ENCODE measurements around the gene PRC1.

Gene PRC1

GRCh38 chr15:90989040-90989768 lies 5.1 kb downstream of the PRC1 start:
- DNase-seq = no peak

DNA sequence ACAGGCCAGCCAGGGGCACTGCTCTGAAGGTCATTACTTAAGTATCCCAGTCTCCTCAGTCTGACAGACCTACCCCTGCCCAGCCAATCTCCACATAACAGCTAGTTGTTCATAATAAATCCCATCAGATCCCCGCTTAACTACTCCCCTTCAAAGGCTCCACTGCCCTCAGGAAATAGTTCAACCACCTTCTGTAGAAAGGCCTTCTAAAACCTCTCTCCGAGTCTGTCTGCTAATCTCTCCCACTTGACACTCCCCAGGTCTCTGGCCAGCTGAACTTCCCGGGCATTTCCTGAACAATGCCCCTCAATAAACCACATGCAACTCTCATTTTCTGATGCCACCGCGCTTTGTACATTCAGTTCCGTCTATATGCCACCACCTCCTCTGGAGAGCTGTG lies 6.0 kb downstream of the PRC1 start:
- no peak for DNase-seq

DNA sequence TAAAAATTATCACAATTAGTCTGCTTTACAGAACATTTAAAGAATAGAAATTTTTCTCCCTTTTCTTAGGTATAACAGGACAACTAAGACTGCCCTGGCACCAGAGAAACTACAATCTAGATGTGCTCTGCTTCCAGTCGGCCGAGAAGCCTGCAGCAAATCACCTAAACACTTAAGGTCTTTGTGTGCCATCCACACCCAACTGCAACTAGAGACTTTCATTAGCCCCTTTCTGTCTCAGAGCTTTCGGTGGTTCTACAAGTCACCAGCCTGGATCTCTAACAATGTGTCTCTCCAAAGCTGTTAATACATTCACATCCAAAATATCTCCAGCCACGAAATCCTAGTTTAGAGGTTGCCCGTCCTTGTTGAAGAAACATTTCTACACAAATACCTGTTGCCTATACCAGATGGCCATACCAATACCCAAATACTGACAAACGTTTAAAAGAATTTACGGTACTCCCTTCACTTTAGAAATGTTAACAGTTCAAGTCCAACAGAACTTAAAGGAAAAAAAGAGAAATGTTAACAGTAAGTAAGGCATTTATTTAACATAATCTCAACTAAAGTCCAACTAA lies 6.7 kb downstream of the PRC1 start:
- no peak for DNase-seq

GRCh38 chr15:90986790-90987507 lies 7.4 kb downstream of the PRC1 start:
- no peak for DNase-seq

GRCh38 chr15:90982135-90982534 lies 12.2 kb downstream of the PRC1 start:
- no peak for DNase-seq

- no peak for DNase-seq
Measured at GRCh38 chr15:90981681-90982080, 12.7 kb downstream of the PRC1 start.

GRCh38 chr15:90979582-90979981 lies 14.8 kb downstream of the PRC1 start:
- DNase-seq = no peak

GRCh38 chr15:90974216-90974615 lies 20.1 kb downstream of the PRC1 start:
- no peak for DNase-seq

GRCh38 chr15:90972133-90972532 lies 22.2 kb downstream of the PRC1 start:
- DNase-seq = no peak

GRCh38 chr15:90970274-90970673 lies 24.1 kb downstream of the PRC1 start:
- no peak for DNase-seq

DNA sequence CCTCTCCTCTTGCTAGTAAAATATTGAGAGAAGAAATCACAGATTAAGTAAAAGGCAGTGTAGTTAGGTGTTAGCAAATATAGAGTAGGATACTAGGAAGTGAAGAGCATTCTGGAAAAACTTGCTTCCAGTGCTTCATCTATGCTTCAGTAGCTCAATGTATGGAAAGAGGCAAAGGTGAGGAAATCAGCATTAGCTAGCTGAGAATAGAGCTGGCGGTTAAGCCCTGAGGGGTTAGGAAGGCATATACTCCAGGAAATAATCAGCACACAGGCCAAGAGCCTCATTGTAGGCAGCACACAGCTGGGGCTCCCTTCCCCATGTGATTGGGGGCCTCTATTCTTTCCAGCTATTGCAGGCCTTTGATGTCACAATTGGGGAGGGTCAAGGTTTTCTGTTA lies 25.9 kb downstream of the PRC1 start:
- DNase-seq = no peak

DNA sequence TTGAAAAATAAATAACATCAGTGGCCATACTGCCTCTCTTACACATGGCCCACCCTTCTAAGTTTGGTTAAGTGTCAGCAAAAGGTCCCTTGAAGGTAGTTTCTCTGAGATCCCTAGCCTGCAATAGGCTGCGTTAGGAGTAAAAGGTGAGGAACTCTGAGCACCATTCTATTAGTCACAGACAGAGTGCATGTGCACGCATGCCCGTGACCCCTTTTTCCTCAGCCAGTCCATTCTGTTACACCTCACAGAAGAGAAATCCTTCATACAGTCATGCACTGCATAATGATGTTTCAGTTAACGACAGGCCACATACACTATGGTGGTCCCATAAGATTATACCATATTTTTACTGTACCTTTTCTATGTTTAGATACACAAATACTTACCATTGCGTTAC lies 27.1 kb downstream of the PRC1 start:
- no peak for DNase-seq

DNA sequence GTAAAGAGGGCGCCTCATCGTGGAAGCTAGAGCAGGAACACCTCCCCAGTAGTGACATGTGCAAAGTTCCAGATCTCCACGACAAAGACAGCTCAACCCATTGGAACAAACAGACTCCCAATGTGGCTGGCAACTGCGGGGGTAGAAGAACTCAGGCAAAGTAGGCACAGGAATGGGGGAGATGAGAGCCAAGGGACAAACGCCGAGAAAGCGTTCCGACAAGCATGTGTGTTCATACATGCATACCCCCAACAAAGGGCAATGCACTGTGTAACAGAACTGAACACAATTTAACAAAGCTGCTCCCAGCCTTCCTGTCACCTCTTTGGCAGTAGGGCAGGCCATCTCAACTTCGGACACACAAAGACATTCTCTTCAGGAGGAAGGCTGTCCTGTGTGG lies 28.1 kb downstream of the PRC1 start:
- DNase-seq = no peak

DNA sequence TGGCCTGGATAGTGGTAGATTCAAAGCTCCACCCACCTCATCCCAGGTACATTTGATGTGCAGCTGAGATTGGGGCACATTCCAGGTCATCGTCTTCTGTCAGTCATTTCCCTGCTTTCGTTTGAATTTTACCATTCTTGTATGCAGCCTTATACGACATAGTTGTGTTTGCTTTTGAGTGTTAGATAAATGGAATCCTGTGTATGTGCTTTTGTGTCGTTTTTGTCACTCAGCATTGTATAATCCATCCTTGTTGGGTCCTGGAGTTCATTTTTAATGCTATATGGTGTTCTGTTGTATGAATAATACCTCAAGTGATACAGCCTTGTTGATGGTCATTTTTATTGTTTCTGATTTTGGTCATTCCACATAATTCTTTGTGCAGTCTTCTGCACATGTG lies 32.3 kb downstream of the PRC1 start:
- DNase-seq = no peak

GRCh38 chr15:90960298-90961091 lies 33.8 kb downstream of the PRC1 start:
- peak in 1 of 2 experiments; percentile 39 for DNase-seq

DNA sequence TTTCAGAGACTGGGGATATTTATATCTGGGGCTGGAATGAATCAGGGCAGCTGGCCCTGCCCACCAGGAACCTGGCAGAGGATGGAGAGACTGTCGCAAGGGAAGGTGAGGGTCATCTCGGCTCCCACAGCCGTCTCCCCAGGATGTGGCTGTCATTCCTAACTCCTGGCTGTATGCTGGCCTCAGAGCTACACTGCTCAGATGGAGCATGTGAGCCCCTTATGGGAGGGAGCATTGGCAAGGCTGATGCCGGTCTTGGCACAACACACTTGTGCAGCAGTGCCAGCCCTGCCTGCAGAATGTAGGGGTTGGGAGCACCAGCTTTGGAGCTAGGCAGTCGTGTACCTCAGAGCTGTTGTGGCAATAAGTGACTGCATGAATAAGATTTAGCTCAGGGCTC lies 34.4 kb downstream of the PRC1 start:
- DNase-seq = peak; percentile 69 to 73

DNA sequence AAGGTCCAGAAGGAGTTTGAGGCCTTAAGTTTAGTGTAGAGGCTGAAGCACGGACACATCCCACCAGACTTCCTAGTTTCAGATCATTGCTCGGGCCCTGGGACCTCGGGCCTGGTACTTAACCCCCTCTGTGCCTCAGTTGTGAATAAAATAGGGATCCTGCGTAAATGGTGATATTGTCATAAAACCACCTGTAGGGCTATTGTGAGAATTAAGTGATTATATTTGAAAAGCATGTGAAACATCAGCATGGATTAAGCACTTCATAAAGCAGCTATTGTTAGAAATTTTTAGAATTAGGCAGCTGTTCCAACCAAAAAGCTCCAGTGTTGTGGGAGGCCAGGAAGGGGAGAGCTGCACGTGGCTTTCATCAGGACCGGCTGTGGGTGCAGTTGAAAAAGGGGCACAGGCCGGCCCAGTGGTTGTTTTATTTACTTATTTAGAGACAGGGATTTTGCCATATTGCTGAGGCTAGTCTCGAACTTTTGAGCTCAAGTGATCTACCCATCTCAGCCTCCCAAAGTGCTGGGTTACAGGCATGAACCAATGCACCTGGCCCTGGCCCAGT lies 35.2 kb downstream of the PRC1 start:
- DNase-seq = no peak

DNA sequence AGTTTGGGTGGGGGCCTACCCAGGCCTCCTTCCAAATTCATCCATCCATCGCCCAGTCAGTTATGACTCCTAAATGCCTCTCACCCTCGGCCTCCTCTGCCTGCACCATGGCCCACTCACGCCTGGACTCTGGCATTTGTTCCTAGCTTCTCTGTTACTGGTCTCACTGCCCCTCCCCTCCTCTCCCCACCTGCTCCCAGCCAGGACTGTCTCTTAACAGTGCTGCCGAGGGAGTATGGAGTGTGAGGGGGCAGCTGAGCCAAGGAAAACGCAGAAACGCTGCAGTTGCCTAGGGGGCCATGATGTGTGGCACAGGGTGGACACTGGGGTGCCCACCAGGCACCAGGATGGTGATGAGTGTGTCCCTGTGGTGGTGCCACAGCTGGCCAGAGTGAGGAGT lies 36.5 kb downstream of the PRC1 start:
- DNase-seq = no peak

DNA sequence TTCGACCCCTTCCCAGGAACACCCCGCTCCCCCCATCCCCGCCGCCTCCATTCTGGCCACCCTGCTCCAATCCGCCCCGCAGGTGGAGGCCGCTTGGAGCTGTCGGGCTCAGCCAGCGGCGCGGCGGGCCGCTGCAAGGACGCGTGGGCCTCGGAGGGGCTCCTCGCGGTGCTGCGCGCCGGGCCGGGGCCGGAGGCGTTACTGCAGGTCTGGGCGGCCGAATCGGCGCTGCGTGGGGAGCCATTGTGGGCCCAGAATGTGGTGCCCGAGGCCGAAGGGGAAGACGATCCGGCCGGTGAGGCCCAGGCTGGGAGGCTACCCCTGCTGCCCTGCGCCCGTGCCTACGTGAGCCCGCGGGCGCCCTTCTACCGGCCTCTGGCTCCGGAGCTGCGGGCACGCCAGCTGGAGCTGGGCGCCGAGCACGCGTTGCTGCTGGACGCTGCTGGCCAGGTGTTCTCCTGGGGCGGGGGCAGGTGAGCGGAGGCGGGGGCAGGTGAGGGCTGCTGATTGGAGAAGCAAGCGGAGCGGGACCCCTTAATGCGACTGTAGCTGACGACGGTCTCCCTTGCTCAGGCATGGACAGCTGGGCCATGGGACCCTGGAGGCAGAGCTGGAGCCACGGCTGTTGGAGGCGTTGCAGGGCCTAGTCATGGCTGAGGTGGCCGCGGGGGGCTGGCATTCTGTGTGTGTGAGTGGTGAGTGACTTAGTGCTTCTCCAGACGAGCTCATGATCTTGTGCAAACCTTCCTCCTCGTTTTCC lies 37.1 kb downstream of the PRC1 start:
- no peak for DNase-seq

- DNase-seq = no peak
Measured at GRCh38 chr15:90956274-90957030, 37.9 kb downstream of the PRC1 start.

DNA sequence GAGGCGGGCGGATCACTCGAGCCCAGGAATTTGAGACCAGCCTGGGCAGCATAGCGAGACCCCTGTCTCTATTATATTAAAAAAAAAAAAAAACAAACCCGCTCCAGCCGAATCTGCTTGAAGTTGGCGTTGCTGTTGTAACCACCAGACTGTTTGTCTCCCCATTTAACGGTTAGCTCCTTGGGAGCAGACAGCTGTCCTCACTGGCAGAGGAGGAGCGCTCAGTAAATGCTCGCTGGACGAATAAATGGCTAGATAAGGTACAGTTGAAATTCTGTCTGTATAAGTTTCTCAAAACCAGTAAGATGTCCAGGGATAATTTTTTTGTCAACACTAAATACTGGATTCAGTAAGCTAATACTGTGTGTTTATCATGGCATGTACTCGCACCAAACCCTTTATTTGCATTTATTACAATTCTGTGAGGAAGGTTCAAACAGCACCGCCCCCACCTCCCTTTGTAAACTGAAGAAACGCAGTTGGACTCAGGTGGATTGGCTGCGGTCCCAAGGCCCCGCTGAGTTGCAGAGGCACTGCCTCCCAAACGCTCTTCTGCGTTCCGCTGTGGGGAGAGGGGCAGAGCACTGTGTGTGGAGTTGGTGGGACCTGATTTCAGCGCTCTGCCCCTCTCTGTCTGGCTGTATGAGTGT lies 38.6 kb downstream of the PRC1 start:
- DNase-seq = no peak

All from NCI-H446 (cell line).